Measurements from ENCODE around the gene SLC25A43. TPM values are rescaled to one million over a fixed set of nuclear protein-coding genes. Genes with fewer than 3 reads are reported as not detected.

Gene SLC25A43
- total and polyA plus RNA-seq, 9 of the 15 experiments (the other 6 are each of a cell fraction or from before 2014, with no cell fraction given) = 1.3 to 8.4 (median 4.0) TPM

- TF ChIP-seq ARID4B (CRISPR knock-in tag; IDR thresholded peaks at IDR 0.05) = peak; percentile 4; the same call in 1 of the 2 replicates
- TF ChIP-seq ZC3H8 (IDR thresholded peaks at IDR 0.05) = no peak
- TF ChIP-seq ZNF212 (CRISPR knock-in tag; IDR thresholded peaks at IDR 0.05) = no peak
- no peak for TF ChIP-seq DEAF1 (CRISPR knock-in tag; IDR thresholded peaks at IDR 0.05)
- TF ChIP-seq NFATC3 (IDR thresholded peaks at IDR 0.05) = no peak
- no peak for TF ChIP-seq ZNF23 (CRISPR knock-in tag; IDR thresholded peaks at IDR 0.05)
- TF ChIP-seq ZNF507 (tag; conservative IDR thresholded peaks at IDR 0.05) = no peak
- peak; percentile 37; the same call in 1 of the 2 replicates for TF ChIP-seq RB1 (IDR thresholded peaks at IDR 0.05; ENCODE audit: low read depth)
- TF ChIP-seq MEIS2 (IDR thresholded peaks at IDR 0.05; ENCODE audit: partially characterized antibody) = no peak
- no peak for TF ChIP-seq KLF10 (CRISPR knock-in tag; IDR thresholded peaks at IDR 0.05)
- peak; percentile 21; the same call in 1 of the 2 replicates for TF ChIP-seq GABPB1 (CRISPR knock-in tag; IDR thresholded peaks at IDR 0.05)
- no peak for TF ChIP-seq BRF2 (IDR thresholded peaks at IDR 0.05; ENCODE audit: borderline replicate concordance, insufficient read depth, insufficient read length)
- no peak for TF ChIP-seq MYC (IDR thresholded peaks at IDR 0.05; ENCODE audit: low read depth, low read length)
- TF ChIP-seq MYC (CRISPR knock-in tag; IDR thresholded peaks at IDR 0.05; ENCODE audit: borderline replicate concordance, low read depth) = no peak
- no peak for TF ChIP-seq MECOM (CRISPR knock-in tag; IDR thresholded peaks at IDR 0.05)
- TF ChIP-seq PRMT5 (CRISPR knock-in tag; IDR thresholded peaks at IDR 0.05) = no peak
- TF ChIP-seq PCBP2 (IDR thresholded peaks at IDR 0.05; ENCODE audit: low read depth, low read length, poor library complexity, severe bottlenecking) = no peak
- TF ChIP-seq RBM22 (IDR thresholded peaks at IDR 0.05; ENCODE audit: low read depth, low read length, poor library complexity, severe bottlenecking) = peak; percentile 59
- TF ChIP-seq GABPB2 (CRISPR knock-in tag; conservative IDR thresholded peaks at IDR 0.05) = no peak
- TF ChIP-seq KAT7 (CRISPR knock-in tag; IDR thresholded peaks at IDR 0.05; ENCODE audit: borderline replicate concordance) = 0 out of 2 replicates have a peak, but pooled peaks have one; percentile 81
- TF ChIP-seq CBFA2T3 (IDR thresholded peaks at IDR 0.05) = no peak
- no peak for TF ChIP-seq ZBTB12 (CRISPR knock-in tag; IDR thresholded peaks at IDR 0.05)
Measured at GRCh38 chrX:119467842-119468550, 68.9 kb downstream of the SLC25A43 start, which contains the start of gene SLC25A5 (continued).
